Liver (tissue), 3 donors: Measurements from ENCODE around the gene DTNB.

Experiments used
- FOXA1 ChIP-seq: IDR thresholded peaks from 2 replicates; pipeline ENCODE4 v1.6.1; 2016; ENCODE audit warnings: antibody characterized with exemption
- HNF4A ChIP-seq, 2 donors: conservative IDR thresholded peaks; 2 replicates each; pipeline ENCODE4 v1.6.1; 2016; ENCODE audit warnings: antibody characterized with exemption in 2 of 2, mild to moderate bottlenecking in 2 of 2
- JUND ChIP-seq, 2 donors: IDR thresholded peaks; 2 replicates each; pipeline ENCODE4 v1.6.1; 2016; ENCODE audit warnings: antibody characterized with exemption in 2 of 2
- RAD21 ChIP-seq, 2 donors: IDR thresholded peaks; 2 replicates each; pipeline ENCODE4 v1.6.1; 2016; ENCODE audit warnings: antibody characterized with exemption in 2 of 2, mild to moderate bottlenecking in 2 of 2
- TAF1 ChIP-seq: conservative IDR thresholded peaks from 2 replicates; pipeline ENCODE4 v1.6.1; 2016; ENCODE audit warnings: antibody characterized with exemption, mild to moderate bottlenecking
- YY1 ChIP-seq: IDR thresholded peaks from 2 replicates; pipeline ENCODE4 v1.6.1; 2016; ENCODE audit warnings: antibody characterized with exemption, mild to moderate bottlenecking
- TF ChIP-seq, protein P1 (sequence below): fragments of 150-350 bp; IDR thresholded peaks from 2 replicates; pipeline ENCODE4 v1.5.1; 2017; ENCODE audit warnings: improper control_type of control experiment, low read depth, low read length; ENCODE audit not compliant: missing input control
- TF ChIP-seq, protein P2 (sequence below): IDR thresholded peaks from 2 replicates; pipeline ENCODE4 v1.6.1; 2016; ENCODE audit warnings: antibody characterized with exemption
- TF ChIP-seq, protein P3 (sequence below): IDR thresholded peaks from 2 replicates; pipeline ENCODE4 v1.6.1; 2016; ENCODE audit warnings: antibody characterized with exemption
- TF ChIP-seq, protein P4 (sequence below): IDR thresholded peaks from 2 replicates; pipeline ENCODE4 v1.6.1; 2016; ENCODE audit warnings: antibody characterized with exemption, mild to moderate bottlenecking
- TF ChIP-seq, protein P5 (sequence below): IDR thresholded peaks from 2 replicates; pipeline ENCODE4 v1.6.1; 2016; ENCODE audit warnings: antibody characterized with exemption
- donor health status: healthy.
- donor health status: healthy.

DNA sequence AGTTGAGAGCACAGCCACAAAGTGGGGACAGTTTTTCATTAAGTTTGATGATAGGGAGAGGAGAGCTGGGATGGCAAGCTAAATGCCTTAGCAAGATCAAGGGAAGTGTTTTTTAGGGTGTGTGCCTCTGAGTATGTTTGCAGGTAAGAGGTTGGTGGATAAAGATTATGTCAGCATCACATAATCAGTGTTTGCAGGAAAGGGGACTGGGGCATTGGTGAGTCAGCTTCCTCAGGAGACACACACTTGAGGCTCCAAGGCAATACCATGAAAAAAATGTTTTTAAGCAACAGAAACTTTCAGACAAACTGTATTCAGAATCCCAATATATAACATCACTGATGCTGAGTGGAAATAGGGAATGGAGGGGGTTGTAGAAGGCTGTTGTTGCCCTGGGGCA lies 25.4 kb upstream of the DTNB start:
- TF ChIP-seq, protein P1, sequence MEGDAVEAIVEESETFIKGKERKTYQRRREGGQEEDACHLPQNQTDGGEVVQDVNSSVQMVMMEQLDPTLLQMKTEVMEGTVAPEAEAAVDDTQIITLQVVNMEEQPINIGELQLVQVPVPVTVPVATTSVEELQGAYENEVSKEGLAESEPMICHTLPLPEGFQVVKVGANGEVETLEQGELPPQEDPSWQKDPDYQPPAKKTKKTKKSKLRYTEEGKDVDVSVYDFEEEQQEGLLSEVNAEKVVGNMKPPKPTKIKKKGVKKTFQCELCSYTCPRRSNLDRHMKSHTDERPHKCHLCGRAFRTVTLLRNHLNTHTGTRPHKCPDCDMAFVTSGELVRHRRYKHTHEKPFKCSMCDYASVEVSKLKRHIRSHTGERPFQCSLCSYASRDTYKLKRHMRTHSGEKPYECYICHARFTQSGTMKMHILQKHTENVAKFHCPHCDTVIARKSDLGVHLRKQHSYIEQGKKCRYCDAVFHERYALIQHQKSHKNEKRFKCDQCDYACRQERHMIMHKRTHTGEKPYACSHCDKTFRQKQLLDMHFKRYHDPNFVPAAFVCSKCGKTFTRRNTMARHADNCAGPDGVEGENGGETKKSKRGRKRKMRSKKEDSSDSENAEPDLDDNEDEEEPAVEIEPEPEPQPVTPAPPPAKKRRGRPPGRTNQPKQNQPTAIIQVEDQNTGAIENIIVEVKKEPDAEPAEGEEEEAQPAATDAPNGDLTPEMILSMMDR, result no peak
- TF ChIP-seq, protein P2, sequence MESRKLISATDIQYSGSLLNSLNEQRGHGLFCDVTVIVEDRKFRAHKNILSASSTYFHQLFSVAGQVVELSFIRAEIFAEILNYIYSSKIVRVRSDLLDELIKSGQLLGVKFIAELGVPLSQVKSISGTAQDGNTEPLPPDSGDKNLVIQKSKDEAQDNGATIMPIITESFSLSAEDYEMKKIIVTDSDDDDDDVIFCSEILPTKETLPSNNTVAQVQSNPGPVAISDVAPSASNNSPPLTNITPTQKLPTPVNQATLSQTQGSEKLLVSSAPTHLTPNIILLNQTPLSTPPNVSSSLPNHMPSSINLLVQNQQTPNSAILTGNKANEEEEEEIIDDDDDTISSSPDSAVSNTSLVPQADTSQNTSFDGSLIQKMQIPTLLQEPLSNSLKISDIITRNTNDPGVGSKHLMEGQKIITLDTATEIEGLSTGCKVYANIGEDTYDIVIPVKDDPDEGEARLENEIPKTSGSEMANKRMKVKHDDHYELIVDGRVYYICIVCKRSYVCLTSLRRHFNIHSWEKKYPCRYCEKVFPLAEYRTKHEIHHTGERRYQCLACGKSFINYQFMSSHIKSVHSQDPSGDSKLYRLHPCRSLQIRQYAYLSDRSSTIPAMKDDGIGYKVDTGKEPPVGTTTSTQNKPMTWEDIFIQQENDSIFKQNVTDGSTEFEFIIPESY, result no peak
- TF ChIP-seq, protein P3, sequence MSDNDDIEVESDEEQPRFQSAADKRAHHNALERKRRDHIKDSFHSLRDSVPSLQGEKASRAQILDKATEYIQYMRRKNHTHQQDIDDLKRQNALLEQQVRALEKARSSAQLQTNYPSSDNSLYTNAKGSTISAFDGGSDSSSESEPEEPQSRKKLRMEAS, result no peak
- TF ChIP-seq TAF1 (no peak), HNF4A (conservative IDR thresholded peaks at IDR 0.05) (no peak), FOXA1 (no peak), RAD21 (IDR thresholded peaks at IDR 0.05) (no peak), JUND (IDR thresholded peaks at IDR 0.05) (no peak), YY1 (no peak)
- TF ChIP-seq, protein P4, sequence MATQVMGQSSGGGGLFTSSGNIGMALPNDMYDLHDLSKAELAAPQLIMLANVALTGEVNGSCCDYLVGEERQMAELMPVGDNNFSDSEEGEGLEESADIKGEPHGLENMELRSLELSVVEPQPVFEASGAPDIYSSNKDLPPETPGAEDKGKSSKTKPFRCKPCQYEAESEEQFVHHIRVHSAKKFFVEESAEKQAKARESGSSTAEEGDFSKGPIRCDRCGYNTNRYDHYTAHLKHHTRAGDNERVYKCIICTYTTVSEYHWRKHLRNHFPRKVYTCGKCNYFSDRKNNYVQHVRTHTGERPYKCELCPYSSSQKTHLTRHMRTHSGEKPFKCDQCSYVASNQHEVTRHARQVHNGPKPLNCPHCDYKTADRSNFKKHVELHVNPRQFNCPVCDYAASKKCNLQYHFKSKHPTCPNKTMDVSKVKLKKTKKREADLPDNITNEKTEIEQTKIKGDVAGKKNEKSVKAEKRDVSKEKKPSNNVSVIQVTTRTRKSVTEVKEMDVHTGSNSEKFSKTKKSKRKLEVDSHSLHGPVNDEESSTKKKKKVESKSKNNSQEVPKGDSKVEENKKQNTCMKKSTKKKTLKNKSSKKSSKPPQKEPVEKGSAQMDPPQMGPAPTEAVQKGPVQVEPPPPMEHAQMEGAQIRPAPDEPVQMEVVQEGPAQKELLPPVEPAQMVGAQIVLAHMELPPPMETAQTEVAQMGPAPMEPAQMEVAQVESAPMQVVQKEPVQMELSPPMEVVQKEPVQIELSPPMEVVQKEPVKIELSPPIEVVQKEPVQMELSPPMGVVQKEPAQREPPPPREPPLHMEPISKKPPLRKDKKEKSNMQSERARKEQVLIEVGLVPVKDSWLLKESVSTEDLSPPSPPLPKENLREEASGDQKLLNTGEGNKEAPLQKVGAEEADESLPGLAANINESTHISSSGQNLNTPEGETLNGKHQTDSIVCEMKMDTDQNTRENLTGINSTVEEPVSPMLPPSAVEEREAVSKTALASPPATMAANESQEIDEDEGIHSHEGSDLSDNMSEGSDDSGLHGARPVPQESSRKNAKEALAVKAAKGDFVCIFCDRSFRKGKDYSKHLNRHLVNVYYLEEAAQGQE, result no peak
- TF ChIP-seq, protein P5, sequence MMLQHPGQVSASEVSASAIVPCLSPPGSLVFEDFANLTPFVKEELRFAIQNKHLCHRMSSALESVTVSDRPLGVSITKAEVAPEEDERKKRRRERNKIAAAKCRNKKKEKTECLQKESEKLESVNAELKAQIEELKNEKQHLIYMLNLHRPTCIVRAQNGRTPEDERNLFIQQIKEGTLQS, result no peak
